H9 (cell line): ENCODE measurements around the gene COL23A1. TPM values are rescaled to one million over a fixed set of nuclear protein-coding genes. Genes with fewer than 3 reads are reported as not detected.

Experiments
- DNase-seq: peaks from one replicate; pipeline ENCODE4 v3.0.0-alpha.2; 2017
- H2AFZ ChIP-seq: one replicate; pipeline ENCODE4 v1.6.1; 2013; ENCODE audit warnings: mild to moderate bottlenecking, low read length, control low read depth, moderate library complexity
- H2AK5ac ChIP-seq: 2 replicates; pipeline ENCODE4 v1.6.1; 2013; ENCODE audit warnings: low read length, control low read depth, mixed read lengths; ENCODE audit not compliant: insufficient read length
- H2BK120ac ChIP-seq: one replicate; pipeline ENCODE4 v1.6.1; 2013; ENCODE audit warnings: low read depth, mild to moderate bottlenecking, low read length, control low read depth, inconsistent platforms; ENCODE audit not compliant: poor library complexity, severe bottlenecking
- H2BK12ac ChIP-seq: 2 replicates; pipeline ENCODE4 v1.6.1; 2013; ENCODE audit warnings: low read length, control low read depth, mixed read lengths, low read depth; ENCODE audit not compliant: insufficient read length
- H2BK15ac ChIP-seq: 2 replicates; pipeline ENCODE4 v1.6.1; 2013; ENCODE audit warnings: low read depth, low read length, control low read depth
- H2BK20ac ChIP-seq: one replicate; pipeline ENCODE4 v1.6.1; 2013; ENCODE audit warnings: low read depth, mild to moderate bottlenecking, low read length, control low read depth, inconsistent platforms; ENCODE audit not compliant: poor library complexity, severe bottlenecking
- H2BK5ac ChIP-seq: 2 replicates; pipeline ENCODE4 v1.6.1; 2013; ENCODE audit warnings: low read length, control low read depth, mixed read lengths; ENCODE audit not compliant: insufficient read length
- H3K14ac ChIP-seq: 2 replicates; pipeline ENCODE4 v1.6.1; 2013; ENCODE audit warnings: low read length, control low read depth; ENCODE audit not compliant: insufficient read depth
- H3K18ac ChIP-seq: 2 replicates; pipeline ENCODE4 v1.6.1; 2013; ENCODE audit warnings: low read depth, mild to moderate bottlenecking, mixed read lengths, low read length, control low read depth; ENCODE audit not compliant: insufficient read length
- H3K23ac ChIP-seq: 2 replicates; pipeline ENCODE4 v1.6.1; 2013; ENCODE audit warnings: low read length, control low read depth, mixed read lengths, low read depth; ENCODE audit not compliant: insufficient read length
- H3K23me2 ChIP-seq: 2 replicates; pipeline ENCODE4 v1.6.1; 2013; ENCODE audit warnings: low read depth, mild to moderate bottlenecking, mixed read lengths, low read length, control low read depth; ENCODE audit not compliant: insufficient read length, poor library complexity, severe bottlenecking
- H3K27ac ChIP-seq: 2 replicates; pipeline ENCODE4 v1.5.1; 2013; ENCODE audit warnings: low read length, control low read depth, mixed read lengths, low read depth; ENCODE audit not compliant: insufficient read length
- H3K27me3 ChIP-seq: 2 replicates; pipeline ENCODE4 v1.6.1; 2013; ENCODE audit warnings: low read length, control low read depth, inconsistent platforms; ENCODE audit not compliant: insufficient read depth
- H3K4ac ChIP-seq: 2 replicates; pipeline ENCODE4 v1.6.1; 2013; ENCODE audit warnings: low read depth, mild to moderate bottlenecking, control low read depth, inconsistent platforms, low read length, moderate library complexity
- H3K4me1 ChIP-seq: 2 replicates; pipeline ENCODE4 v1.6.1; 2013; ENCODE audit warnings: low read length, control low read depth, inconsistent platforms; ENCODE audit not compliant: insufficient read depth
- H3K4me2 ChIP-seq: 2 replicates; pipeline ENCODE4 v1.6.1; 2013; ENCODE audit warnings: low read length, control low read depth, mixed read lengths; ENCODE audit not compliant: insufficient read length, insufficient read depth
- H3K56ac ChIP-seq: 2 replicates; pipeline ENCODE4 v1.6.1; 2013; ENCODE audit warnings: low read depth, mild to moderate bottlenecking, mixed read lengths, low read length, control low read depth; ENCODE audit not compliant: insufficient read length
- H3K79me1 ChIP-seq: 2 replicates; pipeline ENCODE4 v1.6.1; 2013; ENCODE audit warnings: low read depth, mild to moderate bottlenecking, moderate library complexity, low read length, control low read depth, inconsistent platforms; ENCODE audit not compliant: insufficient read depth, poor library complexity, severe bottlenecking
- H3K79me2 ChIP-seq: 2 replicates; pipeline ENCODE4 v1.6.1; 2013; ENCODE audit warnings: low read length, control low read depth, inconsistent platforms; ENCODE audit not compliant: insufficient read depth
- H3K9ac ChIP-seq: 2 replicates; pipeline ENCODE4 v1.6.1; 2013; ENCODE audit warnings: low read length, control low read depth, mixed read lengths; ENCODE audit not compliant: insufficient read length; ENCODE audit errors: extremely low read depth
- H3K9me3 ChIP-seq: one replicate; pipeline ENCODE4 v1.6.1; 2013; ENCODE audit warnings: low read depth, low read length, inconsistent platforms; ENCODE audit not compliant: control insufficient read depth
- H3T11ph ChIP-seq: one replicate; pipeline ENCODE4 v1.6.1; 2013; ENCODE audit warnings: mild to moderate bottlenecking, low read length, control low read depth, inconsistent platforms
- H4K20me1 ChIP-seq: one replicate; pipeline ENCODE4 v1.6.1; 2013; ENCODE audit not compliant: control insufficient read depth, insufficient read length, insufficient read depth
- H4K5ac ChIP-seq: 2 replicates; pipeline ENCODE4 v1.6.1; 2013; ENCODE audit warnings: low read depth, mild to moderate bottlenecking, mixed read lengths, low read length, control low read depth; ENCODE audit not compliant: insufficient read length
- H4K8ac ChIP-seq: replicated peaks from 2 replicates; pipeline ENCODE4 v1.6.1; 2013; ENCODE audit warnings: low read length, control low read depth, mixed read lengths, low read depth; ENCODE audit not compliant: insufficient read length
- H4K91ac ChIP-seq: 2 replicates; pipeline ENCODE4 v1.6.1; 2013; ENCODE audit warnings: low read depth, mild to moderate bottlenecking, moderate library complexity, mixed read lengths, low read length, control low read depth; ENCODE audit not compliant: insufficient read length
- H3K27ac Mint-ChIP-seq, 3 experiments: 2 replicates in 2 of 3; 3 replicates in 1 of 3; pipeline ENCODE4 v1.8.0; 2020 to 2021; ENCODE audit warnings: mixed read lengths in 3 of 3, mild to moderate bottlenecking in 1 of 3, moderate library complexity in 1 of 3
- H3K27me3 Mint-ChIP-seq: 2 replicates; pipeline ENCODE4 v1.8.0; 2021; ENCODE audit warnings: low read depth, mild to moderate bottlenecking, moderate library complexity, mixed read lengths
- H3K36me3 Mint-ChIP-seq, 3 experiments: 2 replicates in 2 of 3; 3 replicates in 1 of 3; pipeline ENCODE4 v1.8.0; 2020 to 2021; ENCODE audit warnings: low read depth in 3 of 3, mixed read lengths in 3 of 3; ENCODE audit not compliant: insufficient read depth in 1 of 3
- H3K4me1 Mint-ChIP-seq, 2 experiments: 2 replicates each; pipeline ENCODE4 v1.8.0; 2020; ENCODE audit warnings: mixed read lengths in 2 of 2
- H3K4me3 Mint-ChIP-seq, 2 experiments: 2 replicates in 1 of 2; 3 replicates in 1 of 2; pipeline ENCODE4 v1.8.0; 2020 to 2021; ENCODE audit warnings: mild to moderate bottlenecking in 2 of 2, mixed read lengths in 2 of 2, moderate library complexity in 1 of 2
- H3K9me3 Mint-ChIP-seq, 2 experiments: 2 replicates in 1 of 2; 3 replicates in 1 of 2; pipeline ENCODE4 v1.8.0; 2020; ENCODE audit warnings: mild to moderate bottlenecking in 2 of 2, mixed read lengths in 2 of 2, moderate library complexity in 1 of 2
- WGBS: extraction: QIAGEN DNeasy Blood & Tissue Kit; methylation state at CpG from one replicate; pipeline ENCODE4 v1.1.7; 2013; ENCODE audit warnings: missing lambda C conversion rate, low lambda C conversion rate, mixed read lengths; ENCODE audit not compliant: insufficient read length; ENCODE audit errors: extremely low coverage; 5-methylcytosine and 5-hydroxymethylcytosine counted together
- total RNA-seq: library from RNA; stranded (reverse); gene quantifications from 2 replicates; pipeline ENCODE4 v1.2.1, GENCODE V29; 2021
- TF ChIP-seq, protein P1 (sequence below): fragments of 200-600 bp; sonication (generic); conservative IDR thresholded peaks from 3 replicates; pipeline ENCODE4 v1.8.0; 2021; ENCODE audit warnings: antibody characterized with exemption, mild to moderate bottlenecking

The COL23A1 gene
- total RNA-seq, 1 experiment from 2014 or later = 2.6 TPM

DNA sequence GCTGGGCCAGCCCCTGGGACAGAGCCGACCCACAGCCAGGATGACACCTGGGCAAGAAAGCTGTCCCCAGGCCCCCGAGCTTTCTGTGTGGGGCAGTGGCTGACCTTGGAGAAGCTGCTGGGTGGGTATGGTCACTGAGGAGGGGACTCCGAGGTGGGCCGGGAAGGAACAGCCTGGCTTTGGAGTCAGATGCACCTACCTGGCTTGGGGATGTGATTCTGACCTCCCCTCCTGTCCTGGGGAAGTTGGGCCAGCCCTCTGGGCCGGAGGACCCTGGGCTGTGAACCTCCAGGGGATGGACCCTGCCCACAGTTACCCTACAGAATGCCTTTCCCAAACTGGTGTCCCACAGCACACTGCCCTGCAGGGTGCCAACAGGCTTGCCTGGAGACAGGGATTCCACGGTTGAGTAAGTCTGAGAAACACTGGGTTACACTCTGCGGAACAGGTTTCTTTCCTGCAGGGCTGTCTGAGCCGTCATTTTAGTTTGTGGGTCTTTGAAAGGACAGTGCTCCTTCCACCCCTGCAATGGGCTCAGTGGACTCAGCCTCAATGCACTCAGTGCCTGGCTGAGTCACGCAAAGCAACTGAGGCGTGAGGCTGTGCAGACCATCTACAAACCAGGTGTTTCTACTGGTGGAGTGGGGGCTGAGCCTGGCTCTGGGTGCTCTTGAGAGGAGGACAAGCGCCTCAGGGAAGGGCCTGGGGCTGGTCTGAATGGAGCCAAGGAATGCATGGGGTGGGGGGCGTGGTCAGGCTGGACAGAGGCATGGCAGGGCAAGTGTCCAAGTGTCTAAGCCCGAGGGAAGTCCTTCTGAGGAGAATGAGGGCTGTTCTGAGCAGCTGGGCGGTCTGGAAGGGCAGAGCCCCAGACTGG, 316.3 kb downstream of the COL23A1 start:
- H3K23ac ChIP-seq = no peak overlapping the region
- Mint-ChIP-seq H3K27me3 (peaks cover 22% of the 10 kb centered on the region), H3K4me3 (no peak overlapping the region), H3K36me3 (no peaks in the 10 kb centered on the region; a peak in 1 of 7 replicates), H3K4me1 (no peaks in the 10 kb centered on the region), H3K27ac (peak overlapping the region in 1 of 3 experiments; percentile 70; a peak in 1 of 7 replicates), H3K9me3 (peaks cover 0 to 5% of the 10 kb centered on the region in 2 experiments; a peak in 1 of 5 replicates)
- H2BK20ac ChIP-seq = no peak overlapping the region
- no peaks in the 10 kb centered on the region for H3K4me1 ChIP-seq
- H2BK15ac ChIP-seq = no peak overlapping the region
- H3K23me2 ChIP-seq = no peaks in the 10 kb centered on the region
- H3K18ac ChIP-seq = no peak overlapping the region
- no peak overlapping the region for H2BK5ac ChIP-seq
- H3T11ph ChIP-seq = no peak overlapping the region
- H2AK5ac ChIP-seq = no peak overlapping the region
- H4K8ac ChIP-seq = no peak overlapping the region
- no peak overlapping the region for H3K4ac ChIP-seq
- no peak overlapping the region for H3K4me2 ChIP-seq
- no peak for DNase-seq
- H3K56ac ChIP-seq = no peak overlapping the region
- no peaks in the 10 kb centered on the region for H4K20me1 ChIP-seq
- H2BK12ac ChIP-seq = no peak overlapping the region
- H3K14ac ChIP-seq = no peak overlapping the region; the same call in 1 of the 2 replicates
- no peak overlapping the region for H3K27ac ChIP-seq
- no peaks in the 10 kb centered on the region for H3K79me1 ChIP-seq
- WGBS = no CpG with 5 or more reads among the region's 14 CpGs
- no peak overlapping the region for H2BK120ac ChIP-seq
- H3K79me2 ChIP-seq = no peaks in the 10 kb centered on the region
- no peak overlapping the region for H4K5ac ChIP-seq
- no peaks in the 10 kb centered on the region for H3K27me3 ChIP-seq
- TF ChIP-seq, protein P1, sequence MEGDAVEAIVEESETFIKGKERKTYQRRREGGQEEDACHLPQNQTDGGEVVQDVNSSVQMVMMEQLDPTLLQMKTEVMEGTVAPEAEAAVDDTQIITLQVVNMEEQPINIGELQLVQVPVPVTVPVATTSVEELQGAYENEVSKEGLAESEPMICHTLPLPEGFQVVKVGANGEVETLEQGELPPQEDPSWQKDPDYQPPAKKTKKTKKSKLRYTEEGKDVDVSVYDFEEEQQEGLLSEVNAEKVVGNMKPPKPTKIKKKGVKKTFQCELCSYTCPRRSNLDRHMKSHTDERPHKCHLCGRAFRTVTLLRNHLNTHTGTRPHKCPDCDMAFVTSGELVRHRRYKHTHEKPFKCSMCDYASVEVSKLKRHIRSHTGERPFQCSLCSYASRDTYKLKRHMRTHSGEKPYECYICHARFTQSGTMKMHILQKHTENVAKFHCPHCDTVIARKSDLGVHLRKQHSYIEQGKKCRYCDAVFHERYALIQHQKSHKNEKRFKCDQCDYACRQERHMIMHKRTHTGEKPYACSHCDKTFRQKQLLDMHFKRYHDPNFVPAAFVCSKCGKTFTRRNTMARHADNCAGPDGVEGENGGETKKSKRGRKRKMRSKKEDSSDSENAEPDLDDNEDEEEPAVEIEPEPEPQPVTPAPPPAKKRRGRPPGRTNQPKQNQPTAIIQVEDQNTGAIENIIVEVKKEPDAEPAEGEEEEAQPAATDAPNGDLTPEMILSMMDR = no peak
- no peaks in the 10 kb centered on the region for H3K9me3 ChIP-seq
- no peak overlapping the region for H3K9ac ChIP-seq
- H2AFZ ChIP-seq = no peak overlapping the region
- no peak overlapping the region for H4K91ac ChIP-seq
